Measurements from ENCODE around the gene PLEKHG4B. TPM values are rescaled to one million over a fixed set of nuclear protein-coding genes. Genes with fewer than 3 reads are reported as not detected.
"Not testable (repeated sequence)": the region's sequence is repeated elsewhere in the genome, so short reads cannot be mapped to it uniquely, and the experiment has no call there.

The PLEKHG4B gene
- total and polyA plus RNA-seq, 2 donors = 0.01 to 3.7 TPM

- no peak overlapping the region for H3K4me3 ChIP-seq (ENCODE audit: low read depth, low read length)
- no peaks in the 10 kb centered on the region for H3K4me1 ChIP-seq (ENCODE audit: insufficient read depth)
- no peak for DNase-seq (ENCODE audit: extremely low spot score)
- H3K36me3 ChIP-seq (ENCODE audit: insufficient read depth) = no peaks in the 10 kb centered on the region
- 91% methylated on average over 12 of the region's 12 CpGs for WGBS
- no peak overlapping the region for H3K27ac ChIP-seq (ENCODE audit: low read depth)
Observed at GRCh38 chr5:95241-95980, 3.4 kb downstream of the PLEKHG4B start.

GRCh38 chr5:96976-97660 lies 5.2 kb downstream of the PLEKHG4B start:
- no peak overlapping the region for H3K4me3 ChIP-seq (ENCODE audit: low read depth, low read length)
- 72% methylated on average over 17 of the region's 17 CpGs for WGBS
- no peak for DNase-seq (ENCODE audit: extremely low spot score)
- no peaks in the 10 kb centered on the region for H3K36me3 ChIP-seq (ENCODE audit: insufficient read depth)
- H3K4me1 ChIP-seq (ENCODE audit: insufficient read depth) = no peaks in the 10 kb centered on the region
- H3K27ac ChIP-seq (ENCODE audit: low read depth) = no peak overlapping the region

GRCh38 chr5:99815-100214 lies 7.8 kb downstream of the PLEKHG4B start:
- no peaks in the 10 kb centered on the region for H3K36me3 ChIP-seq (ENCODE audit: insufficient read depth)
- no peaks in the 10 kb centered on the region for H3K4me1 ChIP-seq (ENCODE audit: insufficient read depth)
- H3K27ac ChIP-seq (ENCODE audit: low read depth) = no peak overlapping the region
- WGBS = 83% methylated on average over 3 of the region's 3 CpGs
- no peak for DNase-seq (ENCODE audit: extremely low spot score)
- no peak overlapping the region for H3K4me3 ChIP-seq (ENCODE audit: low read depth, low read length)

DNA sequence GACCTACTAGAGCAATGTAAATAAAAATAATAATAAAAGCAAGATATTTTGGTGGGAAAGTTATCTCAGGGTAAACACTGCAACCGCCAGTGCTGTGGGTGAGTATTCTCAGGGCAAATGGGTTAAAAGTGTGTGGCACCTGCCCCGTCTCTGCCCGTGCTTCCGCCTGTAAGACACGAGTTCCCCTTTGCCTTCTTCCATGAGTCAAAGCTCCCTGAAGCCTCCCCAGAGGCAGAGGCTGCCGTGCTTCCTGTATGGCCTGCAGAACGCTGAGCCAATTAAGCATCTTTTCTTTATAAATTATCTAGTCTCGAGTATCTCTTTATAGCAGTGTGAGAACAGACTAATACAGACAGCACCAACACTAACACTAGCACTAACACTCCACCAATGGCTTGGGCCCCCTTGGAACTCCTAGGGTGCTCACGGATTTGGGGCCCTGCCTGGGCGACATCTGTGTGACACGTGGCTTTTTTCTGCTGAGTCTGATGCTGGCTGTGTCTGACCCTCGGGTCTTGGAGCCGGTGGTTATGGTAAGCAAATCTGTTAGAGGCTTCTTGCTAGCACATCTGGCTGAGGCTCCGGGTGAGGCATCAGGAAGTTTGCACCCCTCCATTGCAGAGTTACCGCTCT lies 10.6 kb downstream of the PLEKHG4B start:
- 59% methylated on average over 15 of the region's 15 CpGs for WGBS
- no peak for DNase-seq (ENCODE audit: extremely low spot score)
- H3K4me3 ChIP-seq (ENCODE audit: low read depth, low read length) = no peak overlapping the region
- no peaks in the 10 kb centered on the region for H3K36me3 ChIP-seq (ENCODE audit: insufficient read depth)
- no peaks in the 10 kb centered on the region for H3K4me1 ChIP-seq (ENCODE audit: insufficient read depth)
- no peak overlapping the region for H3K27ac ChIP-seq (ENCODE audit: low read depth)

- WGBS = 43% methylated on average over 9 of the region's 9 CpGs
- not testable (repeated sequence) for H3K27ac ChIP-seq (ENCODE audit: low read depth); H3K36me3 ChIP-seq (ENCODE audit: insufficient read depth); DNase-seq (ENCODE audit: extremely low spot score); H3K4me1 ChIP-seq (ENCODE audit: insufficient read depth); H3K4me3 ChIP-seq (ENCODE audit: low read depth, low read length)
Observed at GRCh38 chr5:104106-104505, 12.1 kb downstream of the PLEKHG4B start.

DNA sequence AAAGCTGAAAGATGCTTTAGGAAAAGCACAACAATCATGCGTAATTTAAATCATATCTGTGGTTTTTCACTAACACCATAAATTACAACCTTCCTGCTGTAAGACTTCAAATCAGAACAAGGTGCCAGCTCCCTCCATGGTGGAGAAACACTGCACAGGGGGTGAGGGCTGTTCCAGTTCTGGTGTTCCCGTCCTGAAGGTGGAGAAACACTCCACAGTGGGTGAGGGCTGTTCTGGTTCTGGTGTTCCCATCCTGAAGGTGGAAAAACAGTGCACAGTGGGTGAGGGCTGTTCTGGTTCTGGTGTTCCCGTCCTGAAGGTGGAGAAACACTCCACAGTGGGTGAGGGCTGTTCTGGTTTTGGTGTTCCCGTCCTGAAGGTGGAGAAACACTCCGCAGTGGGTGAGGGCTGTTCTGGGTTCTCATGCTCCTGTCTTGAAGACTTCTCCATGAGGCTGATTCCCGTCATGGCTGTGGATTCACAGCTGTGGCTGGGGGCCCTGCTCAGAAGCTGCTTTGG lies 12.9 kb downstream of the PLEKHG4B start:
- DNase-seq (ENCODE audit: extremely low spot score) = no peak
- Histone ChIP-seq H3K36me3 (ENCODE audit: insufficient read depth) (no peaks in the 10 kb centered on the region), H3K4me1 (ENCODE audit: insufficient read depth) (no peaks in the 10 kb centered on the region), H3K27ac (ENCODE audit: low read depth) (no peak overlapping the region), H3K4me3 (ENCODE audit: low read depth, low read length) (no peak overlapping the region)
- WGBS = 80% methylated on average over 6 of the region's 6 CpGs

DNA sequence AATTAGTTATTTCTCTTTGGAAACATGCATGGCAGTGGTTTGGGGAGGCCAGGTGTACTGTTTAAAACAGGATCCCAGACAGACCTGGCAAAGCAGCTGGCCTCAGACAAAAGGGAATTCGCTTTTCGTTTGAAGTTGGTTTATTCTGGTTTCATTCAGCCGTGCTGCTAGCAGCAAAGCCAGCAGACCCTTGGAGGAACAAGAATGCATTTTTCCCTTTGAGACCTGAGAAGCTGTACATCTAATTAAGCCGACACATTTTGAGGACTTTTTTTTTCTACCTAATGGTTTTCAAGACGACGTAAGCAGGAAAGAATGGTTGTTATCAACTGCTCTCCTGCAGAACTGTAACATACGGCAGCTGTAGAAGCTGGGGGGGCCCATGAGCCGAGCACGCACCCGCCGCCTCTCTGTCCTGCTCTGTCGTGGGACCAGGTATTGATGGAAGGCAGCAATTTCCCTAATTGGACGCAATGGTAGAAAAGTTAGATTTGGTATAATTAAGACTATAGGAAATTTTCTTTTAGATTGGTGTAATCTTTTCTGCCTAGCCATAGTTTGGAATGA lies 13.6 kb downstream of the PLEKHG4B start:
- H3K4me3 ChIP-seq (ENCODE audit: low read depth, low read length) = no peak overlapping the region
- H3K4me1 ChIP-seq (ENCODE audit: insufficient read depth) = no peaks in the 10 kb centered on the region
- no peaks in the 10 kb centered on the region for H3K36me3 ChIP-seq (ENCODE audit: insufficient read depth)
- no peak overlapping the region for H3K27ac ChIP-seq (ENCODE audit: low read depth)
- no peak for DNase-seq (ENCODE audit: extremely low spot score)
- WGBS = 62% methylated on average over 13 of the region's 13 CpGs

- Histone ChIP-seq H3K4me3 (ENCODE audit: low read depth, low read length) (no peak overlapping the region), H3K27ac (ENCODE audit: low read depth) (no peak overlapping the region), H3K4me1 (ENCODE audit: insufficient read depth) (no peaks in the 10 kb centered on the region), H3K36me3 (ENCODE audit: insufficient read depth) (no peaks in the 10 kb centered on the region)
- DNase-seq (ENCODE audit: extremely low spot score) = no peak
- WGBS = 75% methylated on average over 13 of the region's 13 CpGs
Observed at GRCh38 chr5:106587-106986, 14.6 kb downstream of the PLEKHG4B start.

GRCh38 chr5:107526-107925 lies 15.6 kb downstream of the PLEKHG4B start:
- 93% methylated on average over 6 of the region's 6 CpGs for WGBS
- Histone ChIP-seq H3K4me1 (ENCODE audit: insufficient read depth) (no peaks in the 10 kb centered on the region), H3K4me3 (ENCODE audit: low read depth, low read length) (no peak overlapping the region), H3K27ac (ENCODE audit: low read depth) (no peak overlapping the region), H3K36me3 (ENCODE audit: insufficient read depth) (no peaks in the 10 kb centered on the region)
- DNase-seq (ENCODE audit: extremely low spot score) = no peak

GRCh38 chr5:109826-110225 lies 17.9 kb downstream of the PLEKHG4B start:
- Histone ChIP-seq H3K27ac (ENCODE audit: low read depth) (no peak overlapping the region), H3K4me3 (ENCODE audit: low read depth, low read length) (no peak overlapping the region), H3K36me3 (ENCODE audit: insufficient read depth) (no peaks in the 10 kb centered on the region), H3K4me1 (ENCODE audit: insufficient read depth) (no peaks in the 10 kb centered on the region)
- 95% methylated on average over 14 of the region's 14 CpGs for WGBS
- no peak for DNase-seq (ENCODE audit: extremely low spot score)

GRCh38 chr5:110270-110888 lies 18.4 kb downstream of the PLEKHG4B start:
- no peaks in the 10 kb centered on the region for H3K4me1 ChIP-seq (ENCODE audit: insufficient read depth)
- no peak overlapping the region for H3K4me3 ChIP-seq (ENCODE audit: low read depth, low read length)
- 89% methylated on average over 26 of the region's 26 CpGs for WGBS
- no peak overlapping the region for H3K27ac ChIP-seq (ENCODE audit: low read depth)
- H3K36me3 ChIP-seq (ENCODE audit: insufficient read depth) = no peaks in the 10 kb centered on the region
- DNase-seq (ENCODE audit: extremely low spot score) = no peak

DNA sequence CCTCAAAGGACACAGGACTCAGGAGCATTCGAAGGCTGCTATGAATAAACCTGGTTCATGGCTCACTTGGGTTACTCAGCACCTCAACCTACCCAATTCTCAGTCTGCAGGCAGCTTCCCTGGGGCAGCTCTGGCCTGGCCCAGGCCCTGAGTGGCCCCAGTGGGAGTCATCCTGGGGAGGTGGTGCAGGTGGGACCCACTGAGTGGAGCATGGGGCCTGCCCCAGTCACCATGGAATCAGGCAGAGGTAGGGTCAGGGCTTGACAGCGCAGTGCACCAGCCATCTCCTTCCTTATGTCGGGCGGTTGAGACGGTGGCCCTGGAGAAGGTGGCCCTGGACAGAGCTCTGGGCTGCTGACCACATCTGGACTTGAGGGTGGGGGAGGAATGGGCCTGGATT lies 19.2 kb downstream of the PLEKHG4B start:
- Histone ChIP-seq H3K36me3 (ENCODE audit: insufficient read depth) (no peaks in the 10 kb centered on the region), H3K27ac (ENCODE audit: low read depth) (no peak overlapping the region), H3K4me3 (ENCODE audit: low read depth, low read length) (no peak overlapping the region), H3K4me1 (ENCODE audit: insufficient read depth) (no peaks in the 10 kb centered on the region)
- no peak for DNase-seq (ENCODE audit: extremely low spot score)
- 94% methylated on average over 5 of the region's 5 CpGs for WGBS

GRCh38 chr5:119486-120097 lies 27.6 kb downstream of the PLEKHG4B start:
- Histone ChIP-seq H3K4me1 (ENCODE audit: insufficient read depth) (no peaks in the 10 kb centered on the region), H3K36me3 (ENCODE audit: insufficient read depth) (no peaks in the 10 kb centered on the region), H3K4me3 (ENCODE audit: low read depth, low read length) (no peak overlapping the region), H3K27ac (ENCODE audit: low read depth) (no peak overlapping the region)
- 74% methylated on average over 5 of the region's 5 CpGs for WGBS
- no peak for DNase-seq (ENCODE audit: extremely low spot score)

All from urinary bladder (tissue), 4 donors.